Body of pancreas (tissue), 4 donors: Measurements from ENCODE around the gene DYNLL2.

Experiments
- POLR2A ChIP-seq, 3 donors: fragments of 450-650 bp; IDR thresholded peaks; one replicate each; pipeline ENCODE4 v1.6.1; 2016; ENCODE audit warnings: antibody characterized with exemption in 3 of 3, mild to moderate bottlenecking in 2 of 3
- TF ChIP-seq, protein P1 (sequence below), 7 experiments: fragments of 450-650 bp in 4 of 7; fragments of 200-600 bp in 3 of 7; sonication (generic) in 3 of 7; IDR thresholded peaks; one replicate each; pipeline ENCODE4 v1.5.1; 2016 to 2019; ENCODE audit warnings: antibody characterized with exemption in 7 of 7

DNA sequence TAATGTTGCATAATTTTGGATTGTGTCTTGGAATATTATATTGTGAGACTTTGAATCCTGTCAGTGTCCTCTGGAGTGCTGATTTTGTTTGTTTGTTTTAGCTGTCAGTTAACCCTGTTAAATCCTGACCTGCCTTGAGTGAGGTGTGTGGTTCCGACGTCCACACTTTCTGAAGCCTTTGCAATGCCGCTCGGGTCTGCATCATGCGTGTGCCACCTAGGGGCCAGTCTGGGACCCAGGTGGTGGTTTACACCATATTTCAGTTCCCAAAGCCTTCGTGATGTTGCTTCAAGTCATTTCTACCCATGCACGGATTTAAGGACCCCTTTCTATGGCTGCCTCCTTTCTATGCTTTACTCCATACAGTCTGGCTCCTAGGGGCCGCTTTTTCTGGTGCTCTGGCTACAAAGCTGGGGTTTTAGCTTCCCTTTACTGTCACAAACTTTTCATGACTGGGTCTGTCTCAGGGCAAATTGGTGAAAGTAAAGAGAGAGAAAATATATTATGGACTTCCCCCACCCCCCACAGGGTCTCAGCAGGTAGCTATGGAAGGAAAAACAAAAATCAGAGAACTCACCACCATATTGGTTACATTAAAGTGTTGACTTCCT, 53.6 kb downstream of the DYNLL2 start:
- TF ChIP-seq, protein P1, sequence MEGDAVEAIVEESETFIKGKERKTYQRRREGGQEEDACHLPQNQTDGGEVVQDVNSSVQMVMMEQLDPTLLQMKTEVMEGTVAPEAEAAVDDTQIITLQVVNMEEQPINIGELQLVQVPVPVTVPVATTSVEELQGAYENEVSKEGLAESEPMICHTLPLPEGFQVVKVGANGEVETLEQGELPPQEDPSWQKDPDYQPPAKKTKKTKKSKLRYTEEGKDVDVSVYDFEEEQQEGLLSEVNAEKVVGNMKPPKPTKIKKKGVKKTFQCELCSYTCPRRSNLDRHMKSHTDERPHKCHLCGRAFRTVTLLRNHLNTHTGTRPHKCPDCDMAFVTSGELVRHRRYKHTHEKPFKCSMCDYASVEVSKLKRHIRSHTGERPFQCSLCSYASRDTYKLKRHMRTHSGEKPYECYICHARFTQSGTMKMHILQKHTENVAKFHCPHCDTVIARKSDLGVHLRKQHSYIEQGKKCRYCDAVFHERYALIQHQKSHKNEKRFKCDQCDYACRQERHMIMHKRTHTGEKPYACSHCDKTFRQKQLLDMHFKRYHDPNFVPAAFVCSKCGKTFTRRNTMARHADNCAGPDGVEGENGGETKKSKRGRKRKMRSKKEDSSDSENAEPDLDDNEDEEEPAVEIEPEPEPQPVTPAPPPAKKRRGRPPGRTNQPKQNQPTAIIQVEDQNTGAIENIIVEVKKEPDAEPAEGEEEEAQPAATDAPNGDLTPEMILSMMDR (IDR thresholded peaks at IDR 0.05), result peak in 4 of 7 experiments; percentile 20 to 44 (median 25)
- no peak for TF ChIP-seq POLR2A (IDR thresholded peaks at IDR 0.05)
